Suppressor macrophage treated with lipopolysaccharide for 4 hours (primary cell): ENCODE data around the gene ITPR3.

ENCODE experiments used
- DNase-seq: peaks from one replicate; pipeline ENCODE4 v3.0.0-alpha.2; 2020

ITPR3 gene

DNA sequence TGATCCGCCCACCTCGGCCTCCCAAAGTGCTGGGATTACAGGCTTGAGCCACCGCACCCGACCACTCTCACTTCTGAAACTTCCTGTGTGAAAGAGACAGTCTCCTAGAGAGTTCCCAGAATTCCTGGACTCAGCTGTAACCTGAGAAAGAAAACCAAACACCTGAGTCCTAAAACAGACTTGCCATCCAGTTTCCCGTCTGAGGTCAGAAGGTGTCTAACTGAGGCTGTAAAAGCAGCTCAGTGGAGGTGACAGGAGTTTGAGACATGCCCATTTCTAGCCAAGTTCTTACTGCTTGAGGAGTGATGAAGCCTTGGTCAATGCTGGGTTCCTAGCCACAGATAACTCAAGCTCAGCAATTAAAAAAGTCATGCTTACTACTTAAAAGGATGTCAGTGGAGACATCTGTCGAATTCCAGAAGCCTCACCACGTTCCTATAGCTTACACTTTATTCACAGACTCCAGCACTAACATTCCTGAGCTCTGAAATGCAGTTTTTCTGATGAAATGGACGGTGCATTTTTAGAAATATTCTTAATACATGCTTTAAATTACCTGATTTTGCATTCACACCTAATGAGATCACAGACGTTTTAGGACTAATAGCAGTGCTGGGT is 84.3 kb downstream of the ITPR3 start:
- no peak for DNase-seq

DNA sequence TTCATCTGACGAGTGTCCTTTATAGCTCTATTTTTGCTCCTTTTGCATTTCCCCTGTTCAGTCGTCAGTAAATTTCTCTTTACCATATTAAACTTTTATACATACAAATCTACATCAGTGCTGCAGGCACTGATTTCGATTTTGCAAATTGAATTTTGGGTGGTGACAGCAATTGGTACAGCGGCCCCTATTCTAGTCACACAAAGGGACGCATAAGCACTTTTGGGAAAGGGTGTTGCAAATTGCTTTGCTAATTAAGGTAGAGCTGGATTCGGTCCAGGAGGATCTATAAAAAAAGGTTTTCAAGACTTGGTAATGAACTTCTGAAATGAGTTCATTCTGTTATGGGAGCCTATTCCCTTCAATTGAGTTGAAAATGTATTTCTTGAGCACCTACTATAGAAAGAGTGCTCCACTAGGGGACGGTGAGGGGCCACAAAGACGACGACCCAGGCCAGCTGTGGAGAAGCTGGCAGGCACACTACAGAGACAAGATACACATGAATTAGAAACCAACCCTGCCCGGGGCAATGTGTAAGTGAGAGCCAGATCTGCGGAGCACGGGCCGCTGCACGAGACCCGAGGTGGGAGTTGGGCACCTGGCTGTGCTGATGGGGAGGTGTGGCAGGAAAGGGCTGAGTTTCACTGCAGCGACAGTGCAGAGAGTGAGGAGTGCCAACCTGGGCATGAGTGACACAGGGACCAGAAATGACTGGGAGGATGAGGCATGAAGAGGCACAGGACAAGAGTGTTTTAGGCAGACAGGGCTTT is 85.0 kb downstream of the ITPR3 start:
- DNase-seq, result no peak

DNA sequence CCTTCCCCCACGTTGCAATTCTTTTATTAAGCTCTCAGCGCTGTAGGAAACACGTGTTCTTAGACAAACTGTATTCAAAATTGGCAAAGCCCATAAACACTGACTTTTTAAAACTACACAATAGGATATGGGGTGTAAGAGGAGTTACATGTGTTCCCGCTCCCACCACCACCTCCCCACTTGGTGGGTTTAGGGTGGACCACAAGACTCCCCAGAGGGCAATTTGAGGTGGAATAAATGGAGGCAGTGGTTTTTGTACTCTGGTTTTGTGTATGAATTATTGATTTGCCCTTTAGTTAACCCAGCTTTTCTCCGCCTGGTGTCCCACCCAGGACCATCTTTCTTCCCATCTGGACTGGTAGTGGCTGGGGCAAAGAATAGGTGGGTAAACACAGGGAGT is 86.6 kb downstream of the ITPR3 start:
- DNase-seq, result no peak

DNA sequence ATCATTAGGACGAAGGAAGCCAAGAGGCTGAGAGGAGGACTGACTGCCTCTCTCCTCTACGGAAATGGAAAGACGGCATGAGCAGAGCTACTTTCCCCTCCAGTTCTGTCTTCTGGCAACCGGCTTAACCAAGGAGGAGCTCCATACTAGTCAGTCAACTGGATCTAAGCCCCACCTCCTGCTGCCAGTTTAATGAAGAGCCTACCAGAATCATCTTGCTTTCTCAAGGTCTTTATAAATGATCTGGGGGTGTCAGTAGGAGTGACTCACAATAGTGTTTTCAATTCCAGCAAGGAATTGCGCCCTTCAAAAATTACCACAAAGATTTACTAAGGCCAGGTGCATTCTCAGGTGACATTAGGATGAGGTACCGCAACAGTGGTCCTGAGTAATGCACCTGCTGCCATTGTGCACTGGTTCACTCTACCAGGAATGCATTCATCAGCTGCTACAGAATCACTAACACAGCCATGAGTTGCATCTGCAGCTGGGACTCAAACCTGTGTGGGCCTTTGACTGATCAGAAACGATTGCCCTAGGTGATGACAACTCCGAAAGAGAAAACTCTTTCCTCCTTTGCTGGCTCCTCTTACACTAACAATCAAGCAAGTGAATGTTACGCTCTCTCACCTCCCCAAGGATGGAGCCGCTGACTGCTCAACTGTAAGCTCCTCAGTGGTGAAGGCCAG is 87.5 kb downstream of the ITPR3 start:
- DNase-seq, result no peak

DNA sequence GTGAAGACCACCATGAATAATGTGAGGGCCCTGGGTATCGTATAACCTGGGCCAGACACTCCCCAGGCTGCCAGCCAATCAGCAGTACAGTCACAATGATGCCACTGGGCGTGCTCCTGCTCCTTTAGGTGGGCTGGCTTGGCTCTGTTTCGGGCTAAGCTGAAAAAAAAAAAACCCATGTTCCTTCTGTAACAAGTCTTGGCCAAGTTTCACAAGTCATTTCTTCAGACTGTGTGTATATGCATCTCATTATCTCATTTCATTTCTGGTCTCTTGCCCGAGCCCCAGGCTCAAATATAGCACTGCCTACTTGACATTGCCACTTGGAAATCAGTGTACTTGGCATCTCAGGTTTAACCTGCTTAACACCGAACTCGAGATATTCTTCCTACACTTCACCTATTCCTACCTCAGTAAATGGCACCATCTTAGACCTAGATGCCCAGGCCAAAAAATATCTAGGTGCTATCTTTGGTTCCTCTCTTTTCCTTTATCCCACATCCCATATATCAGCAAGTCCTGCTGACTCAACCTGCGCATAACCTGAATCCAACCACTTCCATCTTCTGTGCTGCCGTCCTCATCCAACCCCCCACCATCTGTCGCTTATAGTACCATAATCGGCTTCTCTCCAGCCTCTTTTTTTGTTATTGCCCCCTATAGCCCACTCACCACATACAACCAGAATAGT is 88.6 kb downstream of the ITPR3 start:
- no peak for DNase-seq

DNA sequence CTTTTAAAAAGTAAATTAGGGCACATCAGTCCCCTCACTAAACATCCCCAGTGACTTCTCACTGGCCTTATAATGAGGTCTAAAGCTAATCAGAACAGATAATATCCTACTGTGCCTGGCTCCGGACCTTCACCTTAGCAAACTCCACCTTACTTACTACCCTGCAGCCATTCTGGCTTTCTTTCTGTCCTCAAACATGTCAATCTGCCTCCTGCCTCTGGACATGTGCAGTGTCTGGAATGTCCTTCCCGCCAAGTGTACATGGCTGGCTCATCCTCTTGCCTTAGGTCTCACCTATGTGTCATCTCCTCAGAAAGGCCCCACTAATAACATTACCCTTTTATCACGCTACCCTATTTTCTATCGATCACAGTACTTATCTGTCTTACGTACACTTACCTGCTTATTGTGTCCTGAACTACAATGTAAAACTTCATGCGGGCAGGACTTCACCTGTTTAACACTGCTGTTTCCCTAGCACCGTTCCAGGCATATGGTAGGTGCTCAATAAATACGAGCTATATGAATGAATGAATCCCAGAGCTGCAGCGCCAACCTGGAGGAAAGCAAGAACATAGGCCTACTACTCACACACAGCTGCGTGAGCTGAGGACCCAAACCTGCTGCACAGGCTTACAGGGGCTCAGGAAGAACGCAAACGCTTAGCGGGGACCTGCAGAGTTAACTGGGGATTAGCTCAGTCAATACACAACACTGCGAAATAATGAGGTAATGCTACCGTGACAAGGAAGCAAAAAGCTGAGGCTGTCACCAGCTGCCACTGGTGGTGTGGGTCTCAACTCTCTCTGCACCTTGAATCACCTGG is 89.4 kb downstream of the ITPR3 start:
- no peak for DNase-seq

DNA sequence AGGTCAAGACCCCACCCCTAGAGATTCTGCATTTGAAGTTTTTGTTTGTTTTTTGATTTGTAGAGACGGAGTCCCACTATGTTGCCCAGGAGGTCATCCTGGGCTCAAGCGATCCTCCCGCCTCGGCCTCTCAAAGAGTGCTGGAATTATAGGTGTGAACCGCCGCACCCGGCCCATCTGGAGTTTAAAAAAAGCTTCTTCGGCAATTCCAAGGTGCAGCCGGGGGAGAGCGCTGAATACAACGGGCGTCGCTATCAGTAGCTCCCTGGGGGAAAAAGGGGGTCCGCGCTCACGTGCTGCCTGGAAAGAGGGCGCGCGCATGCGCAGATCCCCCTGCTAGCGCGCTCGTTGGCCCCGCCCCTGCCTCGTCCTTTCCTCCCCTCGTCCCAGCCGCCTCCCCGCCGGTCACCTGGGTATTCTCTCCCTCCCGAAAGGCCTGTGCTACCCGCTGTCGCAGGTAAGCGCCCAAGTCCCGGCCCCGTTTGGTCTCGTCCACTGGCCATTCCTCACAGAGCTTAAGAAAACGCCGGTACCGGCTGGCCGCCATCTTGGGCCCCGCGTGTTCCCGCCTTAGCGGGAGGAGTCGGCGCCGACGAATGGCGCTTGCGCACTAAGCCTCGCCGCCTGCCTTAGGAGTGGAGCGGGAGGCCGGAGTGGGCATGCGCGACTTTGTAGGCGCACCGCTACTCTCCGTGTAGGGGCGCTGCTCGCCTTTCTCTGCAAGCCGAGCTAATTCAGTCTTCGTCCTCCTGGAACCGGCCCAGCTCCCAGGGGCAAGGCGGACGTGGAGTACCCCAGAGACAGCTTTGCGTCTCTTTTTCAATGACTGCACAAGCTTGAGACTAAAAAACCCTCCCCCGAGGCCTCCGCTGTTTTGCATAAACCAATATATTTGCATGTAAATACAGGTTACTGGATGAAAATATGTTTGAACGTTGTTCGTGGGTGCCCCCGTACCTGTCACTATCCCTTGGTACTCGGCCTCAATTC is 90.3 kb downstream of the ITPR3 start, which contains the start of gene UQCC2:
Gene UQCC2 (minus strand): TSS at position 561 of the 990 bp plus-strand sequence. CDS start 14 bp downstream, at position 547.
- DNase-seq, result peak; percentile 99

DNA sequence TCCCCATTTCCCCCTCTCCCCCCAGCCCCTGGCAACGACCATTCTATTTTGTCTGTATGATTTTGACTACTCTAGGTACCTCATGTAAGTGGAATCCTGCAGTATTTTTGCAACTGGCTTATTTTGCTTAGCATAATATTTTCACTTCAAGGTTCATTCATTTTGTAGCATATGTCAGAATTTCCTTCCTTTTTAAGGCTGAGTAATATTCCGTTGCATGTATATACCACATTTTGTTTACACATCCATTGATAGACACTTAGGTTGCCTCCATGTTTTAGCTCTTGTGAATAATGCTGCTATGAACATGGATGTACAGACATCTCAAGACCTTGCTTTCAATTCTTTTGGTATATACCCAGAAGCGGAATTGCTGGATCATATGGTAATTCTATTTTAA is 91.8 kb downstream of the ITPR3 start:
- DNase-seq, result no peak

DNA sequence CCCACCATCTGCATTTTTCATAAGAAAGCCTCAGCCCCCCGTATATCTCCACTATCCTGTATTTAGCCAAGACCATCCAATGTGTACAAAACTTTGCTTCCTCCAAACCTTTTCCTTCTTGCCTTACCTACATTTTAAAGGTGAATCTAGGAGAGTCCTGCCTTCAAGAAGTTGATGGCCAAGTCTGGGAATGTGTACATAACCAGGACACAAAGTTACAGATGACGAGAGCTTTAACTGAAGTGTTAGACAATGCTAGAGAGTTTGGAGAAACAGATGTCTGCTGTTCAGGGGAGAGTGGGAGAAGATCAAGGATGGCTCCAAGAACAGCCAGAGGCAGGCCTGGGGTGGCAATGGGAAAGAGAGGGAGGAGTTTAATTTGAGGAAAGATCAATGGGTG is 92.7 kb downstream of the ITPR3 start:
- DNase-seq, result no peak

DNA sequence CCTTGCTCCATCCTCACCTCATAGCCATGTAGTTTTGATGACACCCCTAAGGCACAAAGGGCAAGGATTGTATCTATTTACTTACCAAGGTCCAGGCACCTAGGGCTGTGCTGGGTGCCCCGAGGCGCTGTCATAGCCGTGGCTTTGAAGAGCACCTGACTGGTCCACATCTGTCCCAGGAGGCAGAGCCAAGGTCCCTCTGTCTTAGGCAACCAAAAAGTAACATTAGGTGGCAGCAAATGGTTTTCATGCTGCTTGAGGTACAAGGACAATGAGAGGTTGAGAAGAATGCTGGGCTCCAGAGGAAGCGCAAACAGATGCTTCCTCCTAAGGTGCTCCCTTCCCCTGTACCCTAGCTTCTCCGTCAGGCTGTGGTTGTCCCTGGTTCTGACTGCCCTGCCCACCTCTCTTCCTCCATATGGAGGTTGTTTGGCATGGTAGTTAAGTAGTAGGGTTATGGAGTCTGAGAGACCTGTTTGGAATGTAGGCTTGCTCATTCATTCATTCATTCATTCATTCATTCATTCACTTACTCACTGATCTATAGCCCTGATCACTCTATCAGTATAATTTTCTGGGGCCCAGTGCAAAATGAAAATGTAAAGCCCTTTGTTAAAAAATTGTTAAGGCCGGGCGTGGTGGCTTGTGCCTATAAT is 93.4 kb downstream of the ITPR3 start:
- no peak for DNase-seq

DNA sequence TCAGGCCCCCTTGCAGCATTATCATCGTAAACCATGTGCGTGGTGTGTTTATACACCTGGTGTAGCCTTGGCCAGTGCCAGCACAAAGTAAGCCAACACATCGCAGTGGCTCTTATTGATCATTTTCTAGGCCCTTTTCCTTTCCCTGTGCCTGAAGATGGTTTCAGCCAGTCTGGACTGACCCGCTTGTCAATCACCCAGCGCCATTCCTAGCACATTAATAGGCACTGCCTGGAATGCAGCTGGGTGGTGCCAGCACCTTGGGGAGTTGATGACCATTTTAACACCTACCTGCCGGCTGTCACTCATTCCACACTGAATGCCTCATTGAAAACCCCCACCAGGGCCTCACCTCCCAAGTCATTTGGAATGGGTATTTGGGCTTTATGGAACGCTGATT is 95.3 kb downstream of the ITPR3 start:
- no peak for DNase-seq

DNA sequence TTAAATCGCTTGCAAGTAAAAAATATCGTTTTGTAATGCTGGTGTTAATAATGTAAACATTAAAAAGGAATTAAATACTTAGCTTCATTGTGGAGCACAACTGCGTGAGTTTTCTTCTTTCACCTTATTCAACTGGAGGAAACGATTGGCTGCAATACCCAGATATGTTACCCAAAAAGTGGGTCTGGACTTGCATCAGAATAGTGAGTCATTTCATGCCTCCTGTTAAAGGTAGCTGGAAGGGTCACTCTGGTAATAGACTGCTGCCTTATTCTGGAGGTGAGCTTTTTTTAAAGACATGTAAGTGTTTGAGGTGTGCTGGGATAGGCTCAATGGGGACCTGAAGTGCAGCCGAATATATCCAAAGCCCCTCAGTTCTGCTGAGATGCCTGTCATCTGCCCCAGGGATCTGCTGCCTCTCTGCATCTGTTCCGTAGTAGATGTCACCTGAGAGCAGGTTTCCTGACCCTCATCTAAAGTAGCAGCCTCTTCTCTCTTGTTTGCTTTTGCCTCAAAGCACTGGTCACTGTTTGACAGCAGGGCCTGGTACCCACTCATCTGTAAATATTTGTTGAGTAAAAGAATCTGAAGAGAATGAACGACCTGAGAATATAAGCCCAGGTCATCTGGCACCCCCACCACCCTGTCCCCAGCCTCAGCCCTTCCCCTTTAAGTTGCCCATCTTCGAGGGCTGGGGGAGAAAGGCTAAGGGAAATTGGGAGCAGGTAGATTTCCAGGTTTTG is 95.9 kb downstream of the ITPR3 start:
- no peak for DNase-seq

DNA sequence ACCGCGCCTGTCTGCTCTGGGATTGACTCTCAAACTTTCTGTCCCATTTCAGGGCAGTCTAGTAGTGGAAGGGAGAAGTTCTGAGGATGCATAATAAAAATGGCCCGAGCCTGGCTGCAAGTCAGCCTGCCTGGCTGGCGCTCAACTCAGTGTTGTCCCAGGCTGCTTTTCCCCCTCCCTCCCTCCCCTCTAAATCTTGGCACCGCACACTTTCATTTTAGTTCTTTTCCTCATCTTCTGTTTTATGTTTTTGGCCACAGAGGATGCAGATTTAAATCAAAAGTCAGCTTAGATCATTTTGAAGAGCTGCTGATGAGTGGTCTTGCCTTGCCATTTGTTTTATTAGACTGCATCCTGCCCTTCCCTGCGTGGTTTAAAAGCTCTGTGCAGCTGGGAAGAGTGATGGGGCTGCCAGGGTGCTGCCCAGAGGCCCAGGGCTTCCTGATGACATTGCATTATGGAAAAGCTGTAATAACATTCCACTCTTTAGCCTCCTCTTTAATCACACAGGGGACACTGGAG is 96.9 kb downstream of the ITPR3 start:
- no peak for DNase-seq

DNA sequence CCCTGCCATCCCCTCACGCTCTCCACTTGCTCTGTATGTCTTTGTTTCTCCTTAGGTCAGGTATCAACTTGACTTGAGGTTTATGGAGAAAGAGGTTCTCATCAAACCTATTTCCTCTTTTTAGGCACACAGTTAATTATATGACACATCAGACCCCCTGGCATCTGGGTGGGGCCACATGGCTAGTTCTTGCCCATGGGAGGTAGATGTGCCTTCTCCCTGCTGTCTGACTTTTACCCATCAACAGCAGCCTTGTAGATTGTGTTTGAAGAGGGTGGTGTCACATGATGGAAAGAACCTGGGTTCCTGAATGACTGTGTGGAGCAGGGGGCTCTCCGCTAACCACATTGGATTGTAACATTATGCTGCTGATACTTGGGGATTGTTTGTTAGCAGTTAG is 97.6 kb downstream of the ITPR3 start:
- DNase-seq, result no peak

DNA sequence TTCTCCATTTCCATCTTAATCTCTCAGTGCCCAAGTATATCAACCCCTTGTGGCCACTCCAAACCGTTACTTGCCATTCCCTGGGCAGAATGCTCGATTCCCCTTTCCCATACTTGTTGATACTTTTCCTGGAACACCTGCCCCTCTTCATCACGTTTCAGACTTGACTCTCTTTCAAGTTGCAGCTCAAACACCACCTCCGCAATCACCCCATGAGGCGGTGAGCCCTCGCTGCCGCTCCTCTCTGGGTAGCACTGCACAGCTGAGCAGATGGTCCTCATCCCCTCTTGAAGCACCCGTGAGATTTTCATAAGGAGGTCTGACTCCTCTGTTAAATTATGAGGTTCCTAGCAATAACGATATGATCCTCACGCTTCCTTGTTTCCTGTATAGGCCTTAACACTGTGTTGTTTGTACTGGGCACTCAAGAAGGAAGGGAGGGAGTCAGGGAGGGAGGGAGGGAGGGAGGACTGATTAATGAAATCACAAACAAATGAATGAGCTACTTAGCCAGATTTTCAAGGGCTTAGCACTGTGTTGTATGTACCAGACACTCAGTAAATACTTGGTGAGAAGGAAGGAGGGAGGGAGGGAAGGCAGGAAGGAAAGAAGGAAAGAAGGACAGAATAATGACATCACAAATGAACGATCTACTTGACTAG is 98.3 kb downstream of the ITPR3 start:
- no peak for DNase-seq

DNA sequence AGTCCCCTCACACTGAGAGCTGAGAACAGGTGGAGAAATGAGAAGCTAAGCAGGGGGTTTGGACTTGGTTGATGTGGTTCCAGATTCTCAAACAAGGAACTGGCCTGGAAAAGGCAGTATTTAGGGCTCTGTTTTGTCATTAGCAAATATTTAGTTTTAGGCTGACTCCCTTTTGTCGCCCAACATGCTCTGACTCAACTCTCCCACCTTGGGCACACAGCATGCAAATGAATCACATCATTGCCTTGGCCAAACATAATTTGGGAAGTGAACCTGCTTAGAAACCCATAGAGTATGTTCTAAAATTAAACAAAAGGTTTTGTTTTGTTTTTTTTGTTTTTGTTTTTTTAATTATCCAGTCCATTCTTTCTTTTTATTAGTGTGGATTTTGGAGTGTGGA is 99.9 kb downstream of the ITPR3 start:
- peak; percentile 14 for DNase-seq

DNA sequence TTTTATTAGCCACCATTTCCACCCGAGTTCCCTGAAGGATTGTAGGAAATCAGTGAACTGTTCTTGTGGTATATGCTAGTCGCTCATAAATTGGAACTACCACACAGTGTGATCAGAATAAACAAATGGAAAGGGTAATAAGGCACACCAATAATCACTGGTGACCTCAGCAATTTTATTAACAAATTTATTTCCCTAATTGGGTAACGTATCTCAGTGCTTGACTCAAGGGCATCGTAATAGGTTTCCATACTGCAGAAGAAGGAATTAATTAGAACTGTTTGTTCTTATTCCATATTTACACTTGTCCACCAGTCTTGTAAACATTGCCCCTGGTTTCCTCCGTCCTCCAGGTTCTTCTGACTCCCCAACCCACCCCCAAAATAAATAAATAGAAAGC is 100.4 kb downstream of the ITPR3 start:
- DNase-seq, result no peak

DNA sequence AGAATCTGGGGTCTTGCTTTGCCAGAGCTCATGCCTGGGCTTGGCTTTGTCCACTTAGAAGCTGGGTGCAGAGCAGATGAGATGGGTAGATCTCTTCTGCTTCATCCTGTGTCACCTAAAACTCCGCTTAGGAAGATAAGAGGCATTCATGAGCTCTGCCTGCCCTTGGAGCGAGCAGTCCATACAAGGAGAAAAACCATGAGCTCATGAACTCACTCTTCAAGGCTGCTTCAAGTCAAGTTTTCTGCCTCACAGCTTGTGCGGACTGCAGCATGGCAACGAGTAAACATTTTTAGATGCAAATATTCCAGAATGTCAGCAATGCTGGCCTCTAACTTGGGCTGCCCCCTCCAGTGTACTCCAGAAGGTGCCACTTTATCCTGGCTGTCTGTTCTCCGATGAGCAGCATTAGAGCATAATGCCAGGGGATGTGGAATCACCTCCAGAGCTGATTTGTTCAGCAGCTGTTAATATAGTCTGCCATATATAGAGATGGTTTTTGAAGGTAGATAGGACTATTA is 101.0 kb downstream of the ITPR3 start:
- no peak for DNase-seq
